Stimulated activated naive CD8-positive, alpha-beta T cell treated with anti-CD3 and anti-CD28 coated beads, Interleukin-15, Interleukin-2, amounts not matched to agents 100 ng/mL and 50 ng/mL, for 24 hours (primary cell): ENCODE results near the gene EIF2AK2.

Experiments used
- H3K27ac Mint-ChIP-seq: one replicate; pipeline ENCODE4 v1.8.0; 2021; ENCODE audit warnings: mild to moderate bottlenecking, mixed read lengths
- H3K27me3 Mint-ChIP-seq: one replicate; pipeline ENCODE4 v1.8.0; 2021; ENCODE audit warnings: mixed read lengths
- H3K36me3 Mint-ChIP-seq: one replicate; pipeline ENCODE4 v1.8.0; 2021; ENCODE audit warnings: low read depth, mixed read lengths
- H3K4me1 Mint-ChIP-seq: one replicate; pipeline ENCODE4 v1.8.0; 2021; ENCODE audit warnings: low read depth, mixed read lengths
- H3K4me3 Mint-ChIP-seq: one replicate; pipeline ENCODE4 v1.8.0; 2021; ENCODE audit warnings: mild to moderate bottlenecking, mixed read lengths
- H3K9me3 Mint-ChIP-seq: one replicate; pipeline ENCODE4 v1.8.0; 2021; ENCODE audit warnings: mixed read lengths

Gene EIF2AK2

DNA sequence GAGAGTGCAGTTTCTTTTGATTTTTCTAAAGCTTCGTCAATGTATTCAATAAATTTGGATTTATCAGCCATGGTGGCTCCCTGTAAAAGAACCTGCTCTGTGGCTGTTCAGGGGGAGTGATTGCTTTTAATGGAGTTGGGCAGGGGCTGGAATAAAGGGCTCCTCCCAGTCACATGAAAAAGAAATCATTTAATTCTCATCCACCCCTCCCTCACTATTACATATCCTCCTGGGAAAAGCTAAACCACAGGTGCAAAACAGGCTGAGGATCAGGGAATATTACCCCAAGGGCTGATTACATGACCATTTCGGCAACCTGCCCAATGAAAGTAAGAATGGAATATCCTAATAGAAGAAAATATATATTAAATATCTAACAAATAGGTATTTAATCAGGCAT lies 31.8 kb upstream of the EIF2AK2 start, which contains the start of gene SULT6B1:
SULT6B1 (minus strand) TSS at position 101 of the 400 bp plus-strand sequence; CDS start at position 71, 30 bp downstream.
- peaks cover 6% of the 10 kb centered on the region for H3K27me3 Mint-ChIP-seq
- H3K4me1 Mint-ChIP-seq: no peaks in the 10 kb centered on the region
- H3K36me3 Mint-ChIP-seq: no peaks in the 10 kb centered on the region
- no peak within 1 kb of the TSS for H3K27ac Mint-ChIP-seq
- no peaks in the 10 kb centered on the region for H3K9me3 Mint-ChIP-seq
- H3K4me3 Mint-ChIP-seq: no peak within 1 kb of the TSS

DNA sequence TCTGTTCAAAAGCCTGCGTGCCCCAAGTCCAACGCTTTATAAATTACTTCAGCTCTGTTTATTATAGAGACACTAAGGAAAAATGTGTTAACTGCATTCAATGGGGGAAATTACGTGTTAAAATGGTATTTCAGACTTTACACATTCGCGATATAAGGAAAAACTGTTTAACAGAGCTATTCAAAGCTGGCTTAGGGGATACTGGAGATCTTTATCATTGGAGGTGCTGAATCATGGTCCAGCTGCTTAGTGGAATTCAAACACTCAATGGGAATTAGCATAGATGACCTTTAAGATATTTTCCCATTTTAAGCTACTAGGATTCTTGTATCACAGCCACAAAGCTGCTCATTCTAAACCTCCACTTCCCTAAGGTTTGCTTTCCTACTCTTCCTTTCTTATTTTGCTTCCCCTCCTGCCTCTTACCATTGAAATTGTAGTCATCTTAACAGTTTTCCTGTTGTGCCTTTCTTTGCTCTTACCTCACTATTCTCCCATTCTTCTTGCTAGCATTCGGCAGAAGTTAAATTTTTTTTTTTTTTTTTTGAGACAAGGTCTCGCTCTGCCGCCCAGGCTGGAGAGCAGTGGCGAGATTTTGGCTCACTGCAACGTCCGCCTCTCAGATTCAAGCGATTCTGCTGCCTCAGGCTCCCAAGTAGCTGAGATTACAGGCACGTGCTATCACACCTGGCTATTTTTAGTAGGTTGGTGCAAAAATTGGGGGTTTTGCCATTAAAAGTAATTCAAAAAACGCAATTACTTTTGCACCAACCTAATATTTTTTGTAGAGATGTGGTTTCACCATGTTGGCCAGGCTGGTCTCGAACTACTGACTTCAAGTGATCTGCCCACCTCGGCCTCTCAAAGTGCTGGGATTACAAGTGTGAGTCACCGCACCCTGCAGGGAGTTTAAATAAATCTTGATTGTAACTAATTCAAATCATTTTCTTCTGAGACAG lies 25.2 kb upstream of the EIF2AK2 start:
- Mint-ChIP-seq H3K27ac (no peak overlapping the region), H3K4me3 (no peak overlapping the region), H3K27me3 (peaks cover 25% of the 10 kb centered on the region), H3K4me1 (no peaks in the 10 kb centered on the region), H3K9me3 (no peaks in the 10 kb centered on the region), H3K36me3 (no peaks in the 10 kb centered on the region)

- Mint-ChIP-seq H3K9me3 (no peaks in the 10 kb centered on the region), H3K27me3 (peaks cover 23% of the 10 kb centered on the region), H3K36me3 (no peaks in the 10 kb centered on the region), H3K4me1 (no peaks in the 10 kb centered on the region), H3K4me3 (no peak overlapping the region), H3K27ac (no peak overlapping the region)
Observed at GRCh38 chr2:37180640-37181039, 23.9 kb upstream of the EIF2AK2 start.

DNA sequence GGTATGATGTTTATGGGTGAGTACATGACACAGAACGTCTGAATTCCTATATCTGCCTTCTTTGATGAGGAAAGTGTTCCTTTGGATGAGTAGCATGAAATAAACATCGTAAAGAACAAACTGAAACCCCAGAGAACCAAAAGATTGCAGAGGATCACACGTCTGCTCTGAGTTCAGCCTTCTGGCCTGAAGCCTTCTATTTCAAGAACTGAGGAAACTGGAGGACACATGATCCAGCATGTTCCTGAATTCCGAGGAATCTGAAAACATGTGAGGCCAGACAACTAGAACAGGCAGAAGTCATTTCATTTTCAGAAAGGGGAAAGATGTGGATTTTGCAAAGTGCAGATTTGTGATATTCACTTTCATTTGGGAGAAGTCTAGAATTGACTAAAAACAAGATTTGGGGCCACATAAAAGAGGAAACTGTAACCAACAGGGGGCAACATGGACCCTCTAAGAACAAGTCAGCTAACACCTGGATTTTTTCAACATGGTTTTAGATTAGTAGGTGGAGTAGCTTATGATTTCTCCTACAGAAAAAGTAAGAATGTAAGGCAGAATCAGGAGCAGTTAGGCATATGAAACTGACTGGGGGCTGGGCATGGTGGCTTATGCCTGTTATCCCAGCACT lies 23.3 kb upstream of the EIF2AK2 start:
- H3K36me3 Mint-ChIP-seq: no peaks in the 10 kb centered on the region
- no peak overlapping the region for H3K27ac Mint-ChIP-seq
- H3K9me3 Mint-ChIP-seq: no peaks in the 10 kb centered on the region
- H3K4me1 Mint-ChIP-seq: no peaks in the 10 kb centered on the region
- H3K4me3 Mint-ChIP-seq: no peak overlapping the region
- peaks cover 23% of the 10 kb centered on the region for H3K27me3 Mint-ChIP-seq

DNA sequence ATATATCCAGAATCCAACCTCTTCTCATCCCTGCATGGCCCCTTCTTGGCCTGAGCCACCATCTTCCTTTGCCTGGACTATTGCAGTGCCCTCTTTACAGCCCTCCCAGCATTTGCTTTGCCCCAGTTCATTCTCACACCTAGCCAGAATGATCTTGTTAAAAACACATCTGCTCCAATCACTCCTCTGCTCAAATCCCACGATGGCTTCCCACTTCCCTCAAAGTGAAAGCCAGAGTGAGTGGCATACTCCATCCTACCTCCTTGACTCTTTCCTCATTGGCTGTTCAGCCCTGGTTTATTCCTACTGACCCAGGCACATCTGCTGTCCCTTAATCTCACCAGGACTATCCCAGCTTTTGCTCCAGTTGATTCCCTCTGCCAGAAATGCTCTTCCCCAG lies 17.0 kb upstream of the EIF2AK2 start:
- Mint-ChIP-seq H3K9me3 (no peaks in the 10 kb centered on the region), H3K27me3 (peaks cover 7% of the 10 kb centered on the region), H3K27ac (no peak overlapping the region), H3K4me3 (no peak overlapping the region), H3K36me3 (no peaks in the 10 kb centered on the region), H3K4me1 (no peaks in the 10 kb centered on the region)

DNA sequence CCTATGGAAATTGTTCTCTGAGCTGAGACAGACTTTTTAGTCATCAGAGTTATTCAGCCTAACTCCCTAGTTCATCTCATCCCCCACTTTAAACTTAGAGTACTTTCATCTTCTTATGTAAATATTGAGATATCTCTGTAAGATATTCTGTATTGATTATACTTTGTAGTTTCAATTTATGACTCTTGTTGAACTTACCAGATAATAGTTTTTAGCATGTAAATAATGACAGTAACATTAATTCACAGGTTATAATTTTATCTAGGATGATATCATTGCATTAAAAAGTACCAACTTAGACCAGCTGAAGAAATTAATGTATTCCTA lies 14.8 kb upstream of the EIF2AK2 start:
- no peak overlapping the region for H3K27ac Mint-ChIP-seq
- H3K4me3 Mint-ChIP-seq: no peak overlapping the region
- H3K9me3 Mint-ChIP-seq: no peaks in the 10 kb centered on the region
- H3K27me3 Mint-ChIP-seq: peaks cover under 1% of the 10 kb centered on the region
- no peaks in the 10 kb centered on the region for H3K4me1 Mint-ChIP-seq
- H3K36me3 Mint-ChIP-seq: no peaks in the 10 kb centered on the region

DNA sequence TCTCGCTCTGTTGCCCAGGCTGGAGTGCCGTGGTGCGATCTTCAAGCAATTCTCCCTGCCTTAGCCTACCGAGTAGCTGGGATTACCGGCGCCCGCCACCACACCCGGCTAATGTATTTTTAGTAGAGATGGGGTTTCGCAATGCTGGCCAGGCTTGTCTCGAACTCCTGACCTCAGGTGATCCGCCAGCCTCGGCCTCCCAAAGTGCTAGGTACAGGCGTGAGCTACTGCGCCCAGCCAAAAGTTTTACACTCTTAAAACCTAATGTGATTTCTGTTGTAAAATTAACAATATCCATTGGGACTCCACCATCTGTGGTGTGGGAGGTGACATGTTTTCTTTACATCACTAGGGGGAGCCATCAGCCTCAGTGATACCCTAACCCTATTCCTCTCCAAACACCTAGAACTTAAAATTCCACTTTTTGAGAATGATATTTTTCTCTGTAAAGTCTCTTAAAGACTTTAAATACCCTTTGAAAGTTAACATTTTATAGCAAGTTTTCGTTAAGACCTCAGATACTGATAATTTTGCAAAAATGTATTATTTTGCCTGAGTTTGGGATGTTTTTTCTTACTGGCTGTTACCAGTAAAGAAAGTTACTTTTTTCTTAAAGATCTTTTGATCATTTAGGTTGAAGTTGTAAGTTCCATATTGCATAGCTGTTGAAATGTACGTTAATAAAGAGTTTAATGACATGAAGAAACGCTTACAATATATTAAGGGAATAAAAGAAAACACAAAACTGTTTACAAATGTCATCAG lies 11.6 kb upstream of the EIF2AK2 start:
- Mint-ChIP-seq H3K36me3 (peaks cover 5% of the 10 kb centered on the region), H3K27me3 (no peaks in the 10 kb centered on the region), H3K4me3 (no peak overlapping the region), H3K4me1 (no peaks in the 10 kb centered on the region), H3K9me3 (peaks cover 12% of the 10 kb centered on the region), H3K27ac (no peak overlapping the region)

GRCh38 chr2:37167636-37168180 lies 10.9 kb upstream of the EIF2AK2 start:
- Mint-ChIP-seq H3K27ac (no peak overlapping the region), H3K4me1 (no peaks in the 10 kb centered on the region), H3K4me3 (no peak overlapping the region), H3K36me3 (peaks cover 5% of the 10 kb centered on the region), H3K9me3 (peaks cover 12% of the 10 kb centered on the region), H3K27me3 (no peaks in the 10 kb centered on the region)

GRCh38 chr2:37164757-37165156 lies 8.0 kb upstream of the EIF2AK2 start:
- Mint-ChIP-seq H3K27me3 (no peaks in the 10 kb centered on the region), H3K9me3 (peaks cover 12% of the 10 kb centered on the region), H3K36me3 (peaks cover 5% of the 10 kb centered on the region), H3K4me1 (peaks cover 4% of the 10 kb centered on the region), H3K27ac (peak overlapping the region; percentile 10), H3K4me3 (no peak overlapping the region)

- peak overlapping the region; percentile 91 for H3K27ac Mint-ChIP-seq
- H3K27me3 Mint-ChIP-seq: no peaks in the 10 kb centered on the region
- H3K9me3 Mint-ChIP-seq: no peaks in the 10 kb centered on the region
- peaks cover 61% of the 10 kb centered on the region for H3K4me1 Mint-ChIP-seq
- H3K36me3 Mint-ChIP-seq: peaks cover 40% of the 10 kb centered on the region
- peak overlapping the region; percentile 92 for H3K4me3 Mint-ChIP-seq
Observed at GRCh38 chr2:37156071-37156856, 516 bp downstream of the EIF2AK2 start.

GRCh38 chr2:37154785-37155184 lies 2.0 kb downstream of the EIF2AK2 start:
- Mint-ChIP-seq H3K4me1 (peaks cover 74% of the 10 kb centered on the region), H3K36me3 (peaks cover 43% of the 10 kb centered on the region), H3K9me3 (no peaks in the 10 kb centered on the region), H3K27me3 (no peaks in the 10 kb centered on the region), H3K27ac (peak overlapping the region; percentile 91), H3K4me3 (peak overlapping the region; percentile 92)

GRCh38 chr2:37153224-37153623 lies 3.6 kb downstream of the EIF2AK2 start:
- peaks cover 73% of the 10 kb centered on the region for H3K4me1 Mint-ChIP-seq
- no peak overlapping the region for H3K4me3 Mint-ChIP-seq
- peaks cover 56% of the 10 kb centered on the region for H3K36me3 Mint-ChIP-seq
- no peak overlapping the region for H3K27ac Mint-ChIP-seq
- no peaks in the 10 kb centered on the region for H3K9me3 Mint-ChIP-seq
- H3K27me3 Mint-ChIP-seq: no peaks in the 10 kb centered on the region

DNA sequence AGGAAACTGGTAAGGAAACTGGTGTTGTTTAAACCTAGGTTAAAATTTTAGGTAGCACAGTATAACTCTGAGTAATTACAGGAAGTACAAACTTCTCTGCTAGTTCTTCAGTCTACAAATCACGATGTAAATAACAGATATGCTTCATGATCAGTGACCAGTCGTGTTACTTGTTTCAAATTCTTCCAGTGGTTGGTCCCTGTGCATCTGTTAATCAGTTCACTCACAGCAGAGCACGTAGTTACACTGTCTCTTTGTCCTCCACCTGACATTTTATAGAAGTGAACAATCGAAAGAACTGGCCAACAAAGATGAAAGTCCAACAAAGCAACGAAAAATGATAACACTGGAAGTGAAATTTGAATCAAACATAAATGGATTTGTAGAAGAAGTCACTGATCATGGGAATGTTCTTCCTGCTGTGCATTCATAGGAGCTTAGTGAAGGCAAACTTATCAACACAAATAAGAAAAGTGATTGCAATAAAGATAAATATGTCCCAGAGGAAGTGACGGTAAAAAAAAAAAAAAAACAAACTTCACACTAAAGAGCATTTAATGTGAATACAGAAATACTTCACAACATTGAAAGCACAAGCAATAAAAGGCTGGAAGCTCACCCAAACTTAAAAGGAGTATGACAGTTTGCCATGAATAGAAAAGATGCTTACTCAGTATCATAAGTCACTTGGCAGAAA lies 7.0 kb downstream of the EIF2AK2 start:
- Mint-ChIP-seq H3K4me1 (peaks cover 49% of the 10 kb centered on the region), H3K27ac (peak overlapping the region; percentile 24), H3K27me3 (no peaks in the 10 kb centered on the region), H3K9me3 (no peaks in the 10 kb centered on the region), H3K36me3 (peaks cover 68% of the 10 kb centered on the region), H3K4me3 (peak overlapping the region; percentile 45)

GRCh38 chr2:37148325-37148724 lies 8.5 kb downstream of the EIF2AK2 start:
- H3K36me3 Mint-ChIP-seq: peaks cover 61% of the 10 kb centered on the region
- H3K4me3 Mint-ChIP-seq: no peak overlapping the region
- H3K9me3 Mint-ChIP-seq: no peaks in the 10 kb centered on the region
- H3K27ac Mint-ChIP-seq: no peak overlapping the region
- peaks cover 36% of the 10 kb centered on the region for H3K4me1 Mint-ChIP-seq
- H3K27me3 Mint-ChIP-seq: no peaks in the 10 kb centered on the region
